ENCODE measurements around the gene KRT79.

The KRT79 gene

DNA sequence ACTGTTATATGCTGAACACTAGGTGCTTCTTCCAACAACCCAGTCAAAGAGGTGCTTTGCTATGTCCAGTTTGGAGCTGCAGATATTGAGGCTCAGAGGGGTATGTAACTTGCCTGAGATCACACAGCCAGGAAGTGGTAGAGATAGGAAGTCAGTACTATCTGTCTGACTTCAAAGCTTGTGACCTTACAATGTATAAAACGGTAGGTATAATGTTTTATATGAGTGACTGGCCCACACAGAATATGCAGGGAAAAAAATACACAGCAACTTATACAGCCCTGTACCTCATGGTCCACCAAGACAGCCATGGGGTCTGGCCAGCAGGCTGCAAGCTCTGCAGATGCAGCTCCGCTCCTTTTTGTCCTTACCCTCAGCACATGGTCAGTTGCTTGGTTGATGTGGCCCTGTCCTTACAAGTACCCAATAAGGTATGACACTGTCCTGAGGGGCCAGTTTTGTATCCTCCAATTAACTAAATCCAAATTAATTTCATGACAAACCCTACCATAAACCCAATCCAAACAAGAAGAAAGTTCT lies 16.3 kb downstream of the KRT79 start:
- no peak for DNase-seq

- DNase-seq = no peak
Measured at GRCh38 chr12:52817003-52817698, 17.0 kb downstream of the KRT79 start.

DNA sequence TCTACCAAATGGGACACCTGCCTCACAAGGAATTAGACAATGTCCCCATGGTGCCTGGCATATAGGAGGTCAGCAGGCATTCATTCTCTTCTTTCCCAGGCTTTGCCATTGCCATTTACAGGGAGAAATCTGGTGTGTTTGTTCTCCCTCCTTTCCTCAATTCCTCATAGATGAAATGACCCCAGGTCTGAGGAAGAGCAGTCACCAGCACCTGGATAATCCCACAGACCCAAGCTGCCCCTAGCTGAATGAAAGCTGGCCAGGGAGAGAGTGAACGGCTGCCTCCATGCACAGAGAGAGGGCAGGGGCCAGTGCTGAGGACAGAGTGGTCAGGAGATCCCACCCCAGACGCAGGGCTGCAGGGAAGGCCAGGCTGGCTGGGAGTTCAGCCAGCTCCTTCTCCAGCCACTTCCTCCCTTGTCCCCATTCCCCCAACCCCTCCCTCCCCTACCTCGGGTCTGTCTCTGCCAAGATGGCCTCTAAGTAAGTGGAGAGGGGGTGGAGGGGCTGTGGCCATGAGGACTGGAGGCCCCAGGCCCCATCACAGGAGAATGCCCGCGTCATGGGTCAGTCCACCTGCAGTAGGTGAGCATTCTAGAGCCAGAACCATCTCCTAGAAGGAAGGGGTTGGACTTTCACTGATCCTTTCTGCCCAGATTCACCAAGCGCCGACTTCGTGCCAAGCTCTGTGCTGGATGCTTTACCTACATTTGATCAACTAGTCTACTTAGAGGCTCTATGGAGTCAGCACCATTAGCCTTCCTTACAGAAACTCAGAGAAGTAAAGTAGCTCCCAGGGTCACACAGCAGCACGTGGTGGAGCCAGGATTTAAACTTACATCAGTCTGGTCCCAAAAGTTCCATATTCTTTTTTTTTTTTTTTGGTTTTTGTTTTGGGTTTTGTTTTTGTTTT lies 18.2 kb downstream of the KRT79 start:
- DNase-seq = no peak

- no peak for DNase-seq
Measured at GRCh38 chr12:52815161-52815560, 18.9 kb downstream of the KRT79 start.

DNA sequence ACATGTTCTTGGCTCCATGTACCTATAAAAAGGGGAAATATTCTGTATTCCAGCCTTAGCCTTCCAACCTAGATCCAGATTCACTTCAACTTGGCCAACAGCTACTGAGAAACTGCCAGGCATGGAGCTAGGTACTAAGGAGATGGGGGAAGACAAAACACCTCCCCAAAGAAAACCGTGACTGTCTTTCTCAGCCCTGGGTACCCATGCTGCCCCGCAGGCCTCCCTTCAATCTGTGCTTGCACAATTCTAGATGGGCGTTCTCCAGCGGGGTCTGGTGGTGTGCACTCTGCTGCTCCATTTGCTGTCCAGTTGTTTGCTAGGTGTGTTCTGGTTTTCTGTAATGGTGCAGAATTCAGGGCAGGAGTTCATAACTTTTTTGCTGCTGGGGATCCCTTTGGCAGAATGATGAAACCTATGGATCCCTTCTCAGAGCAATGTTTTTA lies 19.4 kb downstream of the KRT79 start:
- DNase-seq = no peak

GRCh38 chr12:52813885-52814709 lies 20.0 kb downstream of the KRT79 start, which contains the start of gene KRT4:
TSS of gene KRT4 (minus strand) at chr12:52814116. CDS start at chr12:52814058, 58 bp downstream.
- DNase-seq = peak; percentile 56

GRCh38 chr12:52813203-52813819 lies 20.8 kb downstream of the KRT79 start:
- no peak for DNase-seq

GRCh38 chr12:52812749-52813148 lies 21.4 kb downstream of the KRT79 start:
- DNase-seq = no peak

GRCh38 chr12:52812073-52812400 lies 22.1 kb downstream of the KRT79 start:
- DNase-seq = no peak

GRCh38 chr12:52811191-52812072 lies 22.7 kb downstream of the KRT79 start:
- DNase-seq = no peak

DNA sequence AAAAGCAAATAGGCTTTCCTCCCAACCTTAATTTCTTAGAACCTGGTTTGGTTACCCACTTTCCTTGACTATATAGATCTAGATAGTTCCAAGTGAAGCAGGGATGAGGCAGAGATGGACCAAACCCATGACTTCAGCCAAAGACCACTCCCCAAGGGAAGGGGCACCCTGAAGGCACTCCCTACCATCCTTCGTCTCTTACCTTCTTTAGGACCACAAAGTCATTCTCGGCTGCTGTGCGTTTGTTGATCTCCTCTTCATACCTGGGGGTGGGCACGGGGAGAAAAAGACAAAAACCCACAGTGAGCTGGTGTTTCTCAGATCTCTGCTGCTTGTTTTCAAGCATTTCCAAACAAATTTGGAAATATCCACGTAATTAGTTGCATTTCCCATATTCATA lies 23.6 kb downstream of the KRT79 start:
- DNase-seq = no peak

DNA sequence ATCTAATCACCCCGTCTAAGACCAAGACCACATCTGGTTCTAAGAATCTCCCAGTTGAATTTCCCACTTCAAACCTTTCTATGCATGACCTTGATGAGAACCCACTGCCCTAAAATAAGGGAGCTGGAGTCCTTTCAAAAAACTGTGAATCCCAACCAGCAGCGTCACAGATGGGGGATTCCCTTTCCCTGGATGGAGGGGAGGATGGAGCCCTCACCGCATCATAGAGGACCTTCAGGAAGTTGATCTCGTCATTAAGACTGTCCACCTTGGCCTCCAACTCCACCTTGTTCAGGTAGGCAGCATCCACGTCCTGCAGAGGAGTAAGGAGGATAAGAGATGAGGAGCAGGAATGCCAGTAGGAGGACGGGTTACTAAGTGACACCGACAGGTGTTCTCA lies 24.9 kb downstream of the KRT79 start:
- DNase-seq = no peak

- DNase-seq = no peak
Measured at GRCh38 chr12:52808573-52809160, 25.4 kb downstream of the KRT79 start.

DNA sequence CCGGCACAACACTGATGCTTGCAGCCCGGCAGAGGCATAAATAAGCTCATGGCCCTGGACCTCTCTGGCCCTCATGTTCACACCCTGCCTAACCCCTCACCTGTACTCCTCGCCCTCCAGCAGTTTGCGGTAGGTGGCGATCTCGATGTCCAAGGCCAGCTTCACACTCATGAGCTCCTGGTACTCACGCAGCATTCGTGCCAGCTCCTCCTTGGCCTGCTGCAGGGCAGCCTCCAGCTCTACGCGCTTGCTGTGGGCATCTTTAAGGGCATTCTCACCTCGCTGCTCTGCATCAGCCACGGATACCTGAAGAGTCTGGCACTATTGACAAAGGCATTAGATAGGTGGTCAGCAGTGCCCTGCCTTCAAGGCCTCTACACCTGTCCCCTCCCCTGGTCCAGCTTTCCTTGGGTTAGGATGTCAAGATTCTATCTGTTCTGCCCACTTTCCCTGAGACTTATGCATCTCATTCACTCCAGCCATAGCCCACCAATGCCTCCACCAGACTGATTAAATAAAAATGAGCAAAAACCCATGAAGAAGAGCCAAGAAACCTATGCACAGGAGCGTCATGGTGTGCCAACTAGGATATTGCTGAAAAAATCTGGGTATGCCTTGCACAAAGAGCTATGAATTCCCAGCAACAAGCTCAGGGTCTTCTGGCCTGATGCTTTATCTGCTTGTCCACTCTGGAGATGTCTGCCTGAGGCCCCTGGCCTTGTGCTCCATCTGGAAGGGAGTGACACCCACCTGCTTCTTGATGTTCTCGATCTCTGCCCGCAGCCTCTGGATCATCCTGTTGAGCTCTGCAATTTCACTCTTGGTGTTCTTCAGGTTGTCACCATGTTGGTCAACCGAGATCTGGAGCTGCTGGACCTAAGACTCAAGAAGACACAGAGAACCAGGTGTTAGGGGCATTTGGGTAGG lies 26.3 kb downstream of the KRT79 start:
- DNase-seq = no peak

DNA sequence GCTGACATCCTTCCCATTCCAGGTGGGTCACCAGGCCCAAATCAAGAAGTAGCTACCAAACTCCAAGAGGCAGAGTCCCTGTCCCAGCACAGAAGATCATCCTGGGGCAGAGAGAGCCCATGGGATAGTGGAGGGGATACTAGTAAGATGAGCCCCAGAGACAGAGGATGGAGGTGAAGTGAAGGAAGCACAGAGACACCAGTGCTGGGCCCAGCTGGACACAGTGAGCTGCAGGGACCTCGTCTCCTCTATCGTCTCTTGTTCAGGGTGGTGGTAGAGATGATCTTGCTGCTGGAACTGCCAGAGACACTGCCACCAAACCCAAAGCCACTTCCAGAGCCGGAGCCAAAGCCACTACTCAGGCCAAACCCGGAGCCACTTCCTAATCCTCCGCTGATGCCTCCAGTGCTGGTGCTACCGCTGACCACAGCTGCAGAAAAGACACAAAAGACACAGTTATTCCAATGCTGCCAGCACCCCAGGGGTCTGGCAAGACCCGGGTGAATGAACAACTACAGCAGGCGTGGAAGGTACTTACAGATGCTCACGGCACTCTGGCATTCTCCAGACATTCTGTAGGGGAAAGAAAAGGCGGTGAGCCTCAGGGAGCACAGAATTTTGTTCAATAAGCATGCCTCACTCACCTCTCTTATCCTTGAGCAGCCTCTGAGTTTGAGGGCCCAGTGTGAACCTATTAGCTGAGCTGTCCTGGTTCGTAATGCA lies 27.1 kb downstream of the KRT79 start:
- DNase-seq = no peak

DNA sequence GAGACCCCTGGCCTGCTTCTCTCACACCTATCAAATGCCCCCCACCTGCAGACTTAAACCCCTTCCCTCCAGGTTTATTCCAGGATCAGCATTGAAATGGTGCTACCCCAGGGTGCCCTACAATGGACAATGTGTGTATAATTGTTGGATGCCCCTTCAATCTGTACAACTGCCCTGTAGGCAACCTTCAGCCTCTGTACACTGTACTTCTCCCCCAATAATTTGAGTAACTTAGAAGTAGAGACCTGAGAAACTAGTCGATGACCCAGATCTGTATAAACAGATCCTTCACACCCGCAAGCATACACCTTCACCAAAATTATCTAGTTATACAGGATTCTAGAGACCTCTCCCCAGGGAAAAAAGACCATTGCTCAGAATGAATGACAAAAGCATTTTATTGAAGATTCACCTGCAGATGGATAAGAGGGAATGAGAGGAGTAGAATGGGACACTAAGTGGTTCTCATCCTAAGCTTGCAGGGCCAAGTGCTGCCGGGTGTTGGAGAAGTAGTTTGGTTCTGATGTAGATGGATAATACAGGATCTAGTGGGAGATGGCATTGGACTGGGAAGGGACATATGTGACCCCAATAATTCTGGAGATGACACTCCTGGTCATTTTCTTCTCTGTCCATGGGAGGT lies 27.8 kb downstream of the KRT79 start:
- DNase-seq = no peak

- no peak for DNase-seq
Measured at GRCh38 chr12:52805739-52806138, 28.4 kb downstream of the KRT79 start.

- no peak for DNase-seq
Measured at GRCh38 chr12:52805000-52805399, 29.1 kb downstream of the KRT79 start.

- DNase-seq = no peak
Measured at GRCh38 chr12:52802442-52802841, 31.7 kb downstream of the KRT79 start.
